GM10248 (cell line): ENCODE data around the gene PPT2.

ENCODE experiments used
- CTCF ChIA-PET: fragments of 300-600 bp; sonication (Branson Sonifier 250); formaldehyde crosslinking; extraction: SDS; loops from one replicate; lab custom pipeline; 2021; ENCODE audit warnings: antibody characterized with exemption; lab: Yijun Ruan, JAX
- POLR2A ChIA-PET: fragments of 350-650 bp; sonication (Branson Sonifier 250); formaldehyde crosslinking; extraction: SDS; loops from one replicate; lab custom pipeline; 2020; ENCODE audit warnings: antibody characterized with exemption; lab: Yijun Ruan, JAX
- DNase-seq: peaks from one replicate; pipeline ENCODE4 v3.0.0; 2012; ENCODE audit errors: extremely low spot score
- TF ChIP-seq, protein P1 (sequence below): IDR thresholded peaks from 2 replicates; pipeline ENCODE4 v1.5.1; 2012; ENCODE audit warnings: mild to moderate bottlenecking, low read depth; ENCODE audit errors: extremely low read depth, missing control alignments, control extremely low read depth

Gene PPT2

GRCh38 chr6:32126880-32127279 is 27.1 kb upstream of the PPT2 start:
- POLR2A ChIA-PET, result interaction anchor here (0.5 kb wide), 1 partner anchor 1491 kb away, joined by 3 read pairs; no protein-coding TSS in a partner anchor
- CTCF ChIA-PET, result interaction anchor here (1.1 to 5.9 kb wide), 2 partner anchors 9 to 10 kb away, joined by 3 to 64 read pairs; no protein-coding TSS in a partner anchor
- no peak for DNase-seq
- TF ChIP-seq, protein P1, sequence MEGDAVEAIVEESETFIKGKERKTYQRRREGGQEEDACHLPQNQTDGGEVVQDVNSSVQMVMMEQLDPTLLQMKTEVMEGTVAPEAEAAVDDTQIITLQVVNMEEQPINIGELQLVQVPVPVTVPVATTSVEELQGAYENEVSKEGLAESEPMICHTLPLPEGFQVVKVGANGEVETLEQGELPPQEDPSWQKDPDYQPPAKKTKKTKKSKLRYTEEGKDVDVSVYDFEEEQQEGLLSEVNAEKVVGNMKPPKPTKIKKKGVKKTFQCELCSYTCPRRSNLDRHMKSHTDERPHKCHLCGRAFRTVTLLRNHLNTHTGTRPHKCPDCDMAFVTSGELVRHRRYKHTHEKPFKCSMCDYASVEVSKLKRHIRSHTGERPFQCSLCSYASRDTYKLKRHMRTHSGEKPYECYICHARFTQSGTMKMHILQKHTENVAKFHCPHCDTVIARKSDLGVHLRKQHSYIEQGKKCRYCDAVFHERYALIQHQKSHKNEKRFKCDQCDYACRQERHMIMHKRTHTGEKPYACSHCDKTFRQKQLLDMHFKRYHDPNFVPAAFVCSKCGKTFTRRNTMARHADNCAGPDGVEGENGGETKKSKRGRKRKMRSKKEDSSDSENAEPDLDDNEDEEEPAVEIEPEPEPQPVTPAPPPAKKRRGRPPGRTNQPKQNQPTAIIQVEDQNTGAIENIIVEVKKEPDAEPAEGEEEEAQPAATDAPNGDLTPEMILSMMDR, result no peak

GRCh38 chr6:32127409-32127716 is 26.6 kb upstream of the PPT2 start:
- CTCF ChIA-PET, result interaction anchor here (1.1 to 5.9 kb wide), 3 partner anchors 9 to 711 kb away, joined by 3 to 64 read pairs (median 3); partner anchors contain the start of gene TAP2
- TF ChIP-seq, protein P1, result no peak
- POLR2A ChIA-PET, result interaction anchor here (0.5 kb wide), 1 partner anchor 1490 kb away, joined by 3 read pairs; no protein-coding TSS in a partner anchor
- DNase-seq, result no peak

DNA sequence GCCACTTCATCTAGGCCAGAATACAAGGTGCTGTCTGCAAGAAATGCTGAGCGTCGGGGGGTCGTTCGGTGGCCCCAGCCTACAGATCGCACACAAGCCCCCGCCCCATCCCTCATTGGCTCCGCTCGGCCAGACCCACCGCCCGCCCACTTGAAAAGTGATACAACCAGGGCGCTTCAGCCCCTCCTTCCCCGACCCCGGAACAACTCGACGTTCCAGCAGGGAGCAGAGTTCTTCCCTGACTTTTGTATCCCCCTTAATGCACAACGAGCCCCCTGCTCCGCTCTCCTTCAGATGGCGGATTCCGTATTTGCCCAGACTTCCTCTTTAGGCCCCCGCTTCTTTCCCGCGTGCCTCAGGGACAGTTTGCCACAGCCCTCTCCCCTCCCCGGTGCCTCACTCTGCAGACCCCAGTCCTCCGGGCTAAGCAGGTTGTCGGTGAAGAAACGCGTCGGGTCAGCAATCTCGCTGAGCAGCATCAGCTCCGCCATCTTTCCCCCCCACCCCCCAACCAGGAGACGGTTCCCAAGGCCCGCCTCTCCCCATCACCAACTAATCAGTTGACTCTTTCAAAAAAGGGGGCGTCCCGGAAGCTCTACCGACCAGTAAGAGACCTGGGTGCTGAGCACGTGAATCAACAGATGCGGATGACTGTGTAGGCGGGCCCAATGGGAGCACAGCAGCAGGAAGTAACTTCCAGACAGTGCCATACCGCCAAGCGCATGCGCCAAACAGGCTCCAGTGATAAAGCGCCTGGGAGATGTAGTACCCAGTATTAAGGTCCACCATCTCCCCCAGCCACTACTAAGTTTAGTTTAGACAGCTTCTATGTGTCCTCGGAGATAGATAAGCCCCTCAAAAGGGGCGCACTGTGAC is 26.0 kb upstream of the PPT2 start, which contains the start of gene ATF6B:
Gene ATF6B, minus strand, starts transcription at position 530 of the 876 bp plus-strand sequence. Its CDS starts 39 bp downstream, at position 491.
- TF ChIP-seq, protein P1, result no peak
- ChIA-PET CTCF (interaction anchor here (0.9 to 5.9 kb wide), 5 partner anchors 11 to 710 kb away, joined by 3 to 64 read pairs (median 4); partner anchors contain the start of gene TAP2), POLR2A (interaction anchor here (0.5 to 0.8 kb wide), 3 partner anchors 11 to 732 kb away, joined by 3 to 8 read pairs (median 7); no protein-coding TSS in a partner anchor)
- peak; percentile 98 for DNase-seq

GRCh38 chr6:32128751-32129296 is 25.1 kb upstream of the PPT2 start:
- TF ChIP-seq, protein P1, result no peak
- no peak for DNase-seq
- ChIA-PET POLR2A (interaction anchor here (0.6 to 0.8 kb wide), 2 partner anchors 10 to 67 kb away, joined by 7 to 8 read pairs; no protein-coding TSS in a partner anchor), CTCF (interaction anchor here (0.9 to 5.9 kb wide), 5 partner anchors 12 to 81 kb away, joined by 3 to 64 read pairs (median 4); no protein-coding TSS in a partner anchor)

GRCh38 chr6:32129297-32130088 is 24.4 kb upstream of the PPT2 start:
- TF ChIP-seq, protein P1, result no peak
- ChIA-PET CTCF (interaction anchor here (1.0 to 5.9 kb wide), 5 partner anchors 13 to 66 kb away, joined by 3 to 64 read pairs (median 4); partner anchors contain the start of gene GPSM3), POLR2A (interaction anchor here (0.6 to 1.0 kb wide), 2 partner anchors 48 to 588 kb away, joined by 3 read pairs; partner anchors contain the start of gene DDX39B)
- no peak for DNase-seq
